ENCODE data around the gene MGP.

DNA sequence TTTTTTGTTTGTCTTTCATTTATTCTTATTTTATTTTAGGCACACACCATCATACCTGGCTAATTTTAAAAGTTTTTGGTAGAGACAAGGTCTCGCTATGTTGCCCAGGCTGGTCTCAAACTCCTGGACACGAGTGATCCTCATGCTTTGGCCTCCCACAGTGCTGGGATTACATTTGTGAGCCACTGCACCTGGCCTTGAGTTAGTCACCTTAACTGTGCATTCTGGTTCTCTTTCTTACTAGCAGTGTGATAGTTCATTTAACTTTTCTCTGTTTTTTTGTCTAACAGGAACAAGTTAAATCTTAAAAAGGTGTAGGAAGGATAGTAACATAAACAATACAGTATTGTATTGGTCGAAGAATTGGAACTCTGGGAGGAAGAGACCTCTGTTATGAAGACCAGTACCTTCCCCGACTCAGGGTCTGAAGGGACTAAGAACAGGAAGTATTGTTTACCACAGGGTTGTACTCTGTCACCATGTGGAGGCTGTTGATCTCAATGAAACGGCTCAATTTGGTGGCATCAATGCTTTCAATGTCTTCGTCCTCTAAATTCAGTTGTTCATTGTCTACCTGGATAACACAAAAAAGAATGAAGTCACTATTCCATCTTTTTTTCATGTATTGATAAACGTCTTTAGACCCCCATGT, 34.9 kb upstream of the MGP start:
- TF ChIP-seq CTCF (conservative IDR thresholded peaks at IDR 0.05) = no peak
- no peak for TF ChIP-seq ZFX (IDR thresholded peaks at IDR 0.05)

All from C4-2B (cell line).